Hepatocyte (in vitro differentiated cells): ENCODE data around the gene MKNK2.

Source experiments
- EZH2 ChIP-seq: fragments of 200-600 bp; sonication (generic); IDR thresholded peaks from 2 replicates; pipeline ENCODE4 v1.6.1; 2016; ENCODE audit warnings: antibody characterized with exemption, mild to moderate bottlenecking, borderline replicate concordance
- EZH2phosphoT487 ChIP-seq: fragments of 200-600 bp; sonication (generic); IDR thresholded peaks from one replicate; pipeline ENCODE4 v1.6.1; 2018; ENCODE audit warnings: antibody characterized with exemption, mild to moderate bottlenecking, low read depth, moderate library complexity; ENCODE audit not compliant: unreplicated experiment, severe bottlenecking
- TF ChIP-seq, protein P1 (sequence below): fragments of 200-600 bp; sonication (generic); IDR thresholded peaks from 2 replicates; pipeline ENCODE4 v1.5.1; 2016; ENCODE audit warnings: antibody characterized with exemption, mild to moderate bottlenecking; ENCODE audit not compliant: poor library complexity

- TF ChIP-seq, protein P1, sequence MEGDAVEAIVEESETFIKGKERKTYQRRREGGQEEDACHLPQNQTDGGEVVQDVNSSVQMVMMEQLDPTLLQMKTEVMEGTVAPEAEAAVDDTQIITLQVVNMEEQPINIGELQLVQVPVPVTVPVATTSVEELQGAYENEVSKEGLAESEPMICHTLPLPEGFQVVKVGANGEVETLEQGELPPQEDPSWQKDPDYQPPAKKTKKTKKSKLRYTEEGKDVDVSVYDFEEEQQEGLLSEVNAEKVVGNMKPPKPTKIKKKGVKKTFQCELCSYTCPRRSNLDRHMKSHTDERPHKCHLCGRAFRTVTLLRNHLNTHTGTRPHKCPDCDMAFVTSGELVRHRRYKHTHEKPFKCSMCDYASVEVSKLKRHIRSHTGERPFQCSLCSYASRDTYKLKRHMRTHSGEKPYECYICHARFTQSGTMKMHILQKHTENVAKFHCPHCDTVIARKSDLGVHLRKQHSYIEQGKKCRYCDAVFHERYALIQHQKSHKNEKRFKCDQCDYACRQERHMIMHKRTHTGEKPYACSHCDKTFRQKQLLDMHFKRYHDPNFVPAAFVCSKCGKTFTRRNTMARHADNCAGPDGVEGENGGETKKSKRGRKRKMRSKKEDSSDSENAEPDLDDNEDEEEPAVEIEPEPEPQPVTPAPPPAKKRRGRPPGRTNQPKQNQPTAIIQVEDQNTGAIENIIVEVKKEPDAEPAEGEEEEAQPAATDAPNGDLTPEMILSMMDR = no peak
- TF ChIP-seq EZH2 (no peak), EZH2phosphoT487 (no peak)
These were observed 49.1 kb upstream of the MKNK2 start for GRCh38 chr19:2099937-2100718.
